Uterus (tissue), 4 donors: Measurements from ENCODE around the gene PDGFD. TPM values are rescaled to one million over a fixed set of nuclear protein-coding genes. Genes with fewer than 3 reads are reported as not detected.

ENCODE experiments used
- DNase-seq, 2 donors: peaks; one replicate each; pipeline ENCODE4 v3.0.0-alpha.2; 2019 to 2020
- H3K27ac ChIP-seq, 2 donors: fragments of 200-600 bp; sonication (generic); 1 replicate in 1 of 2; 2 replicates in 1 of 2; pipeline ENCODE4 v1.5.1; 2016 to 2018
- H3K27me3 ChIP-seq, 2 donors: fragments of 200-600 bp; sonication (generic); one replicate each; pipeline ENCODE4 v1.5.1; 2018 to 2019; ENCODE audit warnings: control low read depth in 1 of 2
- H3K36me3 ChIP-seq, 2 donors: fragments of 200-600 bp; sonication (generic); one replicate each; pipeline ENCODE4 v1.5.1; 2019; ENCODE audit warnings: control low read depth in 1 of 2
- H3K4me1 ChIP-seq, 2 donors: fragments of 200-600 bp; sonication (generic); one replicate each; pipeline ENCODE4 v1.5.1; 2018 to 2019; ENCODE audit warnings: control low read depth in 1 of 2
- H3K4me3 ChIP-seq, 2 donors: fragments of 200-600 bp; sonication (generic); 1 replicate in 1 of 2; 2 replicates in 1 of 2; pipeline ENCODE4 v1.5.1; 2018 to 2019; ENCODE audit warnings: mild to moderate bottlenecking in 1 of 2
- H3K9me3 ChIP-seq, 2 donors: fragments of 200-600 bp; sonication (generic); one replicate each; pipeline ENCODE4 v1.5.1; 2019; ENCODE audit warnings: control low read depth in 1 of 2
- CTCF ChIP-seq, 4 experiments: fragments of 200-600 bp in 2 of 4; fragments of 450-650 bp in 2 of 4; sonication (generic) in 2 of 4; IDR thresholded peaks; one replicate each; pipeline ENCODE4 v1.5.1; 2016 to 2019; ENCODE audit warnings: antibody characterized with exemption in 4 of 4, mild to moderate bottlenecking in 2 of 4, moderate library complexity in 1 of 4
- POLR2A ChIP-seq, 2 donors: fragments of 450-650 bp; IDR thresholded peaks; one replicate each; pipeline ENCODE4 v1.6.1; 2016; ENCODE audit warnings: antibody characterized with exemption in 2 of 2, mild to moderate bottlenecking in 1 of 2, moderate library complexity in 1 of 2
- intact Hi-C: fragments of 100-400 bp; cut with DNase I; formaldehyde crosslinking; loops from one replicate; pipeline ENCODE4 v1.15.1; 2023; ENCODE audit warnings: low total_unique reads
- total RNA-seq, 4 donors: library from RNA; depleted of rRNA in 3 of 4; stranded (reverse); fragments of >200 nt in 3 of 4; gene quantifications; one replicate each; pipeline versions ENCODE4 v1.1.0 to v1.2.4, GENCODE V29; 2014 to 2023
- donor health status: DM: yes; HTN: yes; CAD: no.

PDGFD gene
- total RNA-seq, 4 donors from 2014 or later, result 2.8 to 57.9 (median 23.9) TPM

- TF ChIP-seq CTCF (IDR thresholded peaks at IDR 0.05) (no peak), POLR2A (IDR thresholded peaks at IDR 0.05) (no peak)
- Histone ChIP-seq H3K36me3 (no peaks in the 10 kb centered on the region), H3K27me3 (no peaks in the 10 kb centered on the region), H3K4me1 (no peaks in the 10 kb centered on the region), H3K9me3 (no peaks in the 10 kb centered on the region), H3K27ac (no peak overlapping the region), H3K4me3 (no peak overlapping the region)
- intact Hi-C loops, result no loop called here
- no peak for DNase-seq
Observed at GRCh38 chr11:104124979-104125378, 39.0 kb downstream of the PDGFD start.

- Histone ChIP-seq H3K27me3 (no peaks in the 10 kb centered on the region), H3K4me3 (no peak overlapping the region), H3K4me1 (no peaks in the 10 kb centered on the region), H3K9me3 (no peaks in the 10 kb centered on the region), H3K36me3 (no peaks in the 10 kb centered on the region), H3K27ac (no peak overlapping the region)
- DNase-seq, result no peak
- intact Hi-C loops, result no loop called here
- TF ChIP-seq POLR2A (IDR thresholded peaks at IDR 0.05) (no peak), CTCF (IDR thresholded peaks at IDR 0.05) (no peak)
Observed at GRCh38 chr11:104122836-104123235, 41.1 kb downstream of the PDGFD start.

- no peak overlapping the region for H3K4me3 ChIP-seq
- no peaks in the 10 kb centered on the region for H3K4me1 ChIP-seq
- DNase-seq, result no peak
- intact Hi-C loops, result no loop called here
- no peaks in the 10 kb centered on the region for H3K27me3 ChIP-seq
- H3K36me3 ChIP-seq, result no peaks in the 10 kb centered on the region
- TF ChIP-seq POLR2A (IDR thresholded peaks at IDR 0.05) (no peak), CTCF (IDR thresholded peaks at IDR 0.05) (no peak)
- H3K27ac ChIP-seq, result no peak overlapping the region
- no peaks in the 10 kb centered on the region for H3K9me3 ChIP-seq
Observed at GRCh38 chr11:104122011-104122635, 41.8 kb downstream of the PDGFD start.

GRCh38 chr11:104120493-104121137, 43.3 kb downstream of the PDGFD start:
- no peaks in the 10 kb centered on the region for H3K4me1 ChIP-seq
- H3K36me3 ChIP-seq, result no peaks in the 10 kb centered on the region
- H3K27me3 ChIP-seq, result no peaks in the 10 kb centered on the region
- TF ChIP-seq CTCF (IDR thresholded peaks at IDR 0.05) (no peak), POLR2A (IDR thresholded peaks at IDR 0.05) (no peak)
- H3K4me3 ChIP-seq, result no peak overlapping the region
- H3K27ac ChIP-seq, result no peak overlapping the region
- intact Hi-C loops, result no loop called here
- no peak for DNase-seq
- no peaks in the 10 kb centered on the region for H3K9me3 ChIP-seq

- H3K9me3 ChIP-seq, result no peaks in the 10 kb centered on the region
- H3K4me1 ChIP-seq, result no peaks in the 10 kb centered on the region
- intact Hi-C loops, result no loop called here
- no peak overlapping the region for H3K4me3 ChIP-seq
- TF ChIP-seq CTCF (IDR thresholded peaks at IDR 0.05), result no peak
- TF ChIP-seq POLR2A (IDR thresholded peaks at IDR 0.05), result no peak
- DNase-seq, result no peak
- no peak overlapping the region for H3K27ac ChIP-seq
- H3K36me3 ChIP-seq, result no peaks in the 10 kb centered on the region
- H3K27me3 ChIP-seq, result no peaks in the 10 kb centered on the region
Observed at GRCh38 chr11:104118105-104118744, 45.7 kb downstream of the PDGFD start.
